ENCODE results near the gene PATL1. TPM values are rescaled to one million over a fixed set of nuclear protein-coding genes. Genes with fewer than 3 reads are reported as not detected.

PATL1 gene
- polyA plus RNA-seq, 3 donors: 43.2 to 49.8 (median 44.8) TPM

Other genes starting within 250 kb of the PATL1 start
- under 1 TPM; 0.01 to 0.03 (median 0.02) TPM for gene OR5A2, start 242.6 kb downstream of the PATL1 start, polyA plus RNA-seq (ENCODE audit: insufficient read length in 3 of 3)
- under 1 TPM in 2 of 3 donors, not detected in 1; 0.01 to 0.03 TPM for gene OR5A1, start 232.6 kb downstream of the PATL1 start, polyA plus RNA-seq (ENCODE audit: insufficient read length in 3 of 3)
- gene OR4D6, start 212.1 kb downstream of the PATL1 start, polyA plus RNA-seq (ENCODE audit: insufficient read length in 3 of 3): not detected
- not detected for gene OR4D10, start 195.7 kb downstream of the PATL1 start, polyA plus RNA-seq (ENCODE audit: insufficient read length in 3 of 3)
- gene OR4D11, start 165.5 kb downstream of the PATL1 start, polyA plus RNA-seq (ENCODE audit: insufficient read length in 3 of 3): not detected
- under 1 TPM in 2 of 3 donors, not detected in 1; 0.06 to 0.09 TPM for gene OR4D9, start 157.5 kb downstream of the PATL1 start, polyA plus RNA-seq (ENCODE audit: insufficient read length in 3 of 3)
- gene OSBP, start 53.3 kb downstream of the PATL1 start, polyA plus RNA-seq (ENCODE audit: insufficient read length in 3 of 3): 10 to 100 TPM; 47.5 to 58.6 (median 54.3) TPM
- not detected for gene OR10V1, start 44.8 kb upstream of the PATL1 start, polyA plus RNA-seq (ENCODE audit: insufficient read length in 3 of 3)
- 10 to 100 TPM; 51.4 to 76.8 (median 57.2) TPM for gene STX3, start 86.3 kb upstream of the PATL1 start, polyA plus RNA-seq (ENCODE audit: insufficient read length in 3 of 3)
- gene MRPL16, start 141.7 kb upstream of the PATL1 start, polyA plus RNA-seq (ENCODE audit: insufficient read length in 3 of 3): 10 to 100 TPM; 57.2 to 60.1 (median 59.9) TPM
- gene CBLIF, start 176.5 kb upstream of the PATL1 start, polyA plus RNA-seq (ENCODE audit: insufficient read length in 3 of 3): under 1 TPM in 1 of 3 donors, not detected in 2; 0.32 TPM
- gene TCN1, start 197.4 kb upstream of the PATL1 start, polyA plus RNA-seq (ENCODE audit: insufficient read length in 3 of 3): not detected
- gene OOSP3, start 209.7 kb upstream of the PATL1 start, polyA plus RNA-seq (ENCODE audit: insufficient read length in 3 of 3): not detected

All from renal cortex interstitium (tissue), 3 donors.